Kidney epithelial cell (primary cell): ENCODE measurements around the gene KDM6A. TPM values are rescaled to one million over a fixed set of nuclear protein-coding genes. Genes with fewer than 3 reads are reported as not detected.

Experiments
- DNase-seq: peaks from one replicate; pipeline ENCODE4 v3.0.0-alpha.2; 2010; ENCODE audit warnings: low read depth
- H3K27me3 ChIP-seq: 2 replicates; pipeline ENCODE4 v1.6.0; 2011; ENCODE audit warnings: low read length; ENCODE audit not compliant: control insufficient read depth, insufficient read depth
- H3K36me3 ChIP-seq: 2 replicates; pipeline ENCODE4 v1.5.1; 2011; ENCODE audit warnings: low read length; ENCODE audit not compliant: control insufficient read depth, insufficient read depth
- H3K4me3 ChIP-seq: 2 replicates; pipeline ENCODE4 v1.5.1; 2011; ENCODE audit warnings: low read depth, mild to moderate bottlenecking, control low read depth, low read length
- CTCF ChIP-seq: IDR thresholded peaks from 2 replicates; pipeline ENCODE4 v1.5.1; 2011; ENCODE audit warnings: mild to moderate bottlenecking, moderate library complexity, low read length, control low read depth, inconsistent platforms; ENCODE audit not compliant: insufficient read depth, poor library complexity, severe bottlenecking
- total RNA-seq: library from RNA; depleted of rRNA; stranded (reverse); fragments of >200 nt; gene quantifications from 2 replicates; pipeline ENCODE4 v1.2.3, GENCODE V29; 2015

The KDM6A gene
- total RNA-seq, 1 donor from 2014 or later: 13.7 TPM

GRCh38 chrX:44913656-44914531, 40.9 kb downstream of the KDM6A start:
- H3K27me3 ChIP-seq: no peaks in the 10 kb centered on the region
- no peak for TF ChIP-seq CTCF

DNA sequence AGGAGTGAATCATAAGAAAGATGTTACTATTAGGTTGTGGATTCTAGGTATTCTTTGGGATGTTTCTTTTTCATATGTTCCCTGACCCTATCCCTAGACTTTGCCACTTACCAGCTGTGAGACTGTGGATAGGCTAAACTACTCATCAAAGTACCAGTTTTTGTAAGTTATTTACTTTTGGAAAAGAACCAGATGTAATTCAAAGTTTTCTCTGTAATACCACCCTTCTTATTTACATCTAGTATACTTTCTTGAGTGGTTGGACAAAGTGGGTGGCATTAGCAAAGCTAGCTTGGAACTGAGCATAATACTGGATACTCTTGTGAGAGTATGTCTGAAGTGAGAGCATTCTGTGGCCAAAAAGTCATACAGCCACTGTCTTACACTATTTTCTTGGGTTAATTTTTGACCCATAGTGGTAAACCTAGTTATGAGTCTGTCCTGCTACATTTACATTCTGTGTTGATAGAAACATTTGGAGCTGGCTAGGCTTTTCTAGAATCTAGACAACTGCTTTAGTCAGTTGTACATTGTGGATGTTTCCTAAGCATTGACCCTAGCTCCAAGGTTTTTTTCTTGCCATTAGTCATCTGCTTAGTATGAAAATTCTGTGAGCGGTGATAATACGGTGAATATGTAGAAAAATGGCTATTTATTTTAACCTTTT, 41.7 kb downstream of the KDM6A start:
- DNase-seq: no peak
- H3K27me3 ChIP-seq: no peaks in the 10 kb centered on the region
- H3K4me3 ChIP-seq: no peak overlapping the region
- H3K36me3 ChIP-seq: no peaks in the 10 kb centered on the region
- no peak for TF ChIP-seq CTCF

More at GRCh38 chrX:44913656-44914531, 40.9 kb downstream of the KDM6A start:
- Histone ChIP-seq H3K4me3 (no peak overlapping the region), H3K36me3 (no peaks in the 10 kb centered on the region)
- no peak for DNase-seq

GRCh38 chrX:44915361-44915868, 42.4 kb downstream of the KDM6A start:
- no peak for TF ChIP-seq CTCF
- no peak overlapping the region for H3K4me3 ChIP-seq
- no peaks in the 10 kb centered on the region for H3K36me3 ChIP-seq
- DNase-seq: no peak
- H3K27me3 ChIP-seq: no peaks in the 10 kb centered on the region

GRCh38 chrX:44918722-44919121, 45.7 kb downstream of the KDM6A start:
- no peaks in the 10 kb centered on the region for H3K36me3 ChIP-seq
- no peaks in the 10 kb centered on the region for H3K27me3 ChIP-seq
- no peak for DNase-seq
- no peak for TF ChIP-seq CTCF
- no peak overlapping the region for H3K4me3 ChIP-seq

- DNase-seq: no peak
- no peak for TF ChIP-seq CTCF
- no peaks in the 10 kb centered on the region for H3K27me3 ChIP-seq
- no peaks in the 10 kb centered on the region for H3K36me3 ChIP-seq
- H3K4me3 ChIP-seq: no peak overlapping the region
Measured at GRCh38 chrX:44922980-44923379, 50.0 kb downstream of the KDM6A start.
